RWPE2 (cell line): ENCODE results near the gene FYCO1.

Experiments
- ATAC-seq: fragments of 200-7000 bp; cut with Tn5 transposase; 3 replicates; pipeline ENCODE4 v1.9.1; 2021; ENCODE audit warnings: low read depth
- DNase-seq: peaks from one replicate; pipeline ENCODE4 v3.0.0-alpha.2; 2020; ENCODE audit warnings: low spot score
- H3K27ac ChIP-seq: fragments of 450-650 bp; 2 replicates; pipeline ENCODE4 v1.5.1; 2017; ENCODE audit warnings: mild to moderate bottlenecking; ENCODE audit not compliant: poor library complexity, severe bottlenecking
- H3K27me3 ChIP-seq: fragments of 250-450 bp; sonication (Bioruptor Pico); 2 replicates; pipeline ENCODE4 v1.5.1; 2021; ENCODE audit warnings: mild to moderate bottlenecking, moderate library complexity; ENCODE audit not compliant: insufficient read depth, poor library complexity, severe bottlenecking
- H3K36me3 ChIP-seq: fragments of 250-450 bp; sonication (Bioruptor Pico); 2 replicates; pipeline ENCODE4 v1.5.1; 2020; ENCODE audit warnings: low read depth, mild to moderate bottlenecking, moderate library complexity
- H3K4me1 ChIP-seq: fragments of 250-450 bp; sonication (Bioruptor Pico); 2 replicates; pipeline ENCODE4 v1.5.1; 2021; ENCODE audit warnings: mild to moderate bottlenecking, moderate library complexity; ENCODE audit not compliant: insufficient read depth, poor library complexity, severe bottlenecking
- H3K4me3 ChIP-seq: fragments of 250-450 bp; sonication (Bioruptor Pico); 2 replicates; pipeline ENCODE4 v1.5.1; 2021; ENCODE audit warnings: mild to moderate bottlenecking, moderate library complexity; ENCODE audit not compliant: severe bottlenecking
- H3K9me3 ChIP-seq: fragments of 250-450 bp; sonication (Bioruptor Pico); 2 replicates; pipeline ENCODE4 v1.5.1; 2021; ENCODE audit warnings: mild to moderate bottlenecking, moderate library complexity; ENCODE audit not compliant: severe bottlenecking
- TF ChIP-seq, protein P1 (sequence below): fragments of 450-650 bp; IDR thresholded peaks from one replicate; pipeline ENCODE4 v1.5.1; 2017; ENCODE audit warnings: mild to moderate bottlenecking, moderate library complexity; ENCODE audit not compliant: poor library complexity, severe bottlenecking

The FYCO1 gene

DNA sequence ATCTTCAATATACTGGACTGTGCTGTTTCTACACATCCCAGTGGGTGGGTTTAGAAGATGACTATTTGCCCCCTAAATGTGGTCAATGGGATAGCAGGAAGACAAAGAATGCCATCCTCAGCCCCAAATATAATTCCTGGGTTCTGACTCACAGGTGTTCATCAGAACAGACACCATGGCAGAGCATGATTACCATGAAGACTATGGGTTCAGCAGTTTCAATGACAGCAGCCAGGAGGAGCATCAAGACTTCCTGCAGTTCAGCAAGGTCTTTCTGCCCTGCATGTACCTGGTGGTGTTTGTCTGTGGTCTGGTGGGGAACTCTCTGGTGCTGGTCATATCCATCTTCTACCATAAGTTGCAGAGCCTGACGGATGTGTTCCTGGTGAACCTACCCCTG, 49.3 kb downstream of the FYCO1 start:
- TF ChIP-seq, protein P1, sequence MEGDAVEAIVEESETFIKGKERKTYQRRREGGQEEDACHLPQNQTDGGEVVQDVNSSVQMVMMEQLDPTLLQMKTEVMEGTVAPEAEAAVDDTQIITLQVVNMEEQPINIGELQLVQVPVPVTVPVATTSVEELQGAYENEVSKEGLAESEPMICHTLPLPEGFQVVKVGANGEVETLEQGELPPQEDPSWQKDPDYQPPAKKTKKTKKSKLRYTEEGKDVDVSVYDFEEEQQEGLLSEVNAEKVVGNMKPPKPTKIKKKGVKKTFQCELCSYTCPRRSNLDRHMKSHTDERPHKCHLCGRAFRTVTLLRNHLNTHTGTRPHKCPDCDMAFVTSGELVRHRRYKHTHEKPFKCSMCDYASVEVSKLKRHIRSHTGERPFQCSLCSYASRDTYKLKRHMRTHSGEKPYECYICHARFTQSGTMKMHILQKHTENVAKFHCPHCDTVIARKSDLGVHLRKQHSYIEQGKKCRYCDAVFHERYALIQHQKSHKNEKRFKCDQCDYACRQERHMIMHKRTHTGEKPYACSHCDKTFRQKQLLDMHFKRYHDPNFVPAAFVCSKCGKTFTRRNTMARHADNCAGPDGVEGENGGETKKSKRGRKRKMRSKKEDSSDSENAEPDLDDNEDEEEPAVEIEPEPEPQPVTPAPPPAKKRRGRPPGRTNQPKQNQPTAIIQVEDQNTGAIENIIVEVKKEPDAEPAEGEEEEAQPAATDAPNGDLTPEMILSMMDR = no peak
- no peak overlapping the region for H3K27ac ChIP-seq
- 0 out of 2 replicates have a peak, but pooled peaks cover 12% of the 10 kb centered on the region for H3K36me3 ChIP-seq
- H3K27me3 ChIP-seq = no peaks in the 10 kb centered on the region
- no peaks in the 10 kb centered on the region for H3K9me3 ChIP-seq
- H3K4me1 ChIP-seq = no peaks in the 10 kb centered on the region
- DNase-seq (no peak), ATAC-seq (no peak)
- no peak overlapping the region for H3K4me3 ChIP-seq

DNA sequence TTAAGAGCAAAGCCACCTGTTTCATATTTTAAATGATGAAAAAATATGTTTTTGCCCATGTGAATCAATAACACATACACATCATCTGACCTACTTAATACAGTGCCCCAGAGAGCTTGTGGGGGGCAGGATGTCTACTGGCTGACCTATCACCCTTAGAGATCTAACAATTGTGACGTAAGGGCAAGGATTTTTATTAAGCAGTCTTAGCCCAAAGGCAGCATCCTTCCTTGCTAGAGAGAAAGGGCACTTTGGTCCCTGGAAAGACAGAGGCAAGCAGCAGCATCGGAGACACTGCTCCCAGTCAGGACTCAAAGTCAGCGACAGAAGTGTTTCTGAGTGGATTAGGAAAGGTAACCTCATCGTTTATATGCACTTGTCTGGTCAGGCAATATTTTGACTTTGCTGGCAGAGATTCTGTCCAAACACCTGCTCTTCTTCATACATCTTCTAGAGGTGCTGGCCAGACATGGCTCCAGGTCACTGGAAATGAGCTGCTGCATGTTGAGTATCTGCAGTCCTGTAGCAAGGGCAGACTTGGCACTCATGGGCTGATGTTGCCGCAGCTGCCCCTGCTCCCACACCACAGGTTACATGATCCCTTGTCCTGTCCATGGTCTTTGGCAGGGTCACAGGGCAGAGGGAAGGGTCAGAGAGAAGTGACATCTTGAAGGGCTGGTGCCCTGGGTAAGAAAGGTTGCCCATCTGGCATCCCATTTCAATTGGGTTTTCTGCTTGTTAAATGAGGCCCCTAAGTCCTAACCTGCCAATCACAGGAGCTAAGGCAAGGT, 50.6 kb downstream of the FYCO1 start:
- H3K27ac ChIP-seq = no peak overlapping the region
- TF ChIP-seq, protein P1 = no peak
- DNase-seq (no peak), ATAC-seq (no peak)
- H3K4me1 ChIP-seq = no peaks in the 10 kb centered on the region
- H3K9me3 ChIP-seq = no peaks in the 10 kb centered on the region
- 0 out of 2 replicates have a peak, but pooled peaks cover 12% of the 10 kb centered on the region for H3K36me3 ChIP-seq
- H3K4me3 ChIP-seq = no peak overlapping the region
- H3K27me3 ChIP-seq = no peaks in the 10 kb centered on the region

DNA sequence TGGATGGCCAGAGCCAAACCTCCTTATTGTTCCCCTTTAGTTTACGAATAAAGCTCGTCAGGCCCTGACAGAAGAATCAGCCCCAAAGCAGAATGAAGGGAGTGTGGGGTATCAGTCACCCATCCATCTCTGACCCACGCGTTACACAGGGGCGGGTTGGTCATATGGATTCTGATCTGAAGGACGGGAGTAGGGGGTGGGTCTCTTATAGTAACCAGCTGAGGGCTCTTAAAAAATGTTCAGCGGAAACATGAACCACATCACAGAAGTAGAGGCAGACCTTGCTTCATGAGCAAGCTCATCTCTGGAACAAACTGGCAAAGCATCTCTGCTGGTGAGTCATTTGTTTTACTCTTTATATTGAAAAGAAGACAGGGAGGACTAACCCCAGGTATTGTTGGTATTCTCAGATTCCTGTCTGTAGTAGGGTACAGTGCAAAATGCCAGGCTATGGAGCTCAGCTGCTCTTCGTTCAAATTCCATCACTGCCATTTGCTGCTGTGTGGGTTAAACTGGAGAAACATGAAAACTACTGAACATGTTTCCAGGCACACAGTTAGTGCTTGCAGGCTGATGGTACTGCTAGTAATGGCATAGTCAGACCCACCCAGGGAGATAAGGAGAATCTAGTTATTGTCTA, 52.3 kb downstream of the FYCO1 start, which contains the start of gene CXCR6:
CXCR6 (plus strand) TSS at position 258 of the 640 bp plus-strand sequence. CDS start 3,018 bp downstream, outside the sequence.
- ATAC-seq (no peak), DNase-seq (no peak)

DNA sequence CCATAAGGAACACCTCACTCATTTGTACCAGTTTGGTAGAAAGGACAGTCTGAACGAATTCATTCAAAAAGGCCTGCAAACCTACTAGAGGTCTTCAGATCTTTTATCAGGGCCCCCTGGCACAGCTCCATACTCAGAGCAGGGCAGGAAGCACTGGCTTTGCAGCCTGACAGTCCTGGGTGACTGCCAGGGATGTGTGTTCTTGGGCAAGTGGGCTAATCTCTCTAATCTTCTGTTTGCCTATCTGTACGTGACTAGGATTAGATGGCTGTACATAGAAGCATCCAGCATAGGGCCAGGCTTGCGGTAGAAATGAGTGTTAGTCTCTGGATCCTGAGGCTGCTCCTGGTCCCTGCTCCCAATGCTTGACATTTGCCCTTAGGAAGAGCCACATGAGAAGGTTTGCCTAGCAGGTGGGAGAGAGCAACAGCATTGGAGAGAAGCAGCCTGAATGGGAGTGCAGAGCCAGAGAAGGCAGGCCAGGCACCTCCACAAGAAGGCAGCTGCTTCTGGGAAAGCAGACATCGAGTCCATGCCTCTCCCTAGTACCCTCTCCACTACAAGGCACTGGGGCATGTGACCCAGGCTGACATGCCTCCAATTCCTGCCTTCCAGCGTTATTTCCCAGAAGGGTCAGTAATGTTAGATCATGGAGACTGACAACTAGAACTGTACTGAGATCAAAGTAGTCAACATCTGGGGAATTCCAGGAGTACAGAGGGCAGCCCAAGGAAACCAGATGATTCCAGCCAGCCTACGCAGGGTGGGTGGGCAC, 53.4 kb downstream of the FYCO1 start:
- H3K36me3 ChIP-seq = 0 out of 2 replicates have a peak, but pooled peaks cover 6% of the 10 kb centered on the region
- no peaks in the 10 kb centered on the region for H3K9me3 ChIP-seq
- ATAC-seq = no peak
- no peaks in the 10 kb centered on the region for H3K27me3 ChIP-seq
- no peak overlapping the region for H3K4me3 ChIP-seq
- DNase-seq = no peak
- no peaks in the 10 kb centered on the region for H3K4me1 ChIP-seq
- TF ChIP-seq, protein P1 = no peak
- no peak overlapping the region for H3K27ac ChIP-seq

More for the DNA sequence above, 52.3 kb downstream of the FYCO1 start, which contains the start of gene CXCR6:
- Histone ChIP-seq H3K4me3 (no peak within 1 kb of the TSS), H3K27me3 (no peaks in the 10 kb centered on the region), H3K36me3 (0 out of 2 replicates have a peak, but pooled peaks cover 7% of the 10 kb centered on the region), H3K27ac (no peak within 1 kb of the TSS), H3K9me3 (no peaks in the 10 kb centered on the region), H3K4me1 (no peaks in the 10 kb centered on the region)
- TF ChIP-seq, protein P1 = no peak
